Fibroblast of the aortic adventitia (primary cell): ENCODE data around the gene MIER2. TPM values are rescaled to one million over a fixed set of nuclear protein-coding genes. Genes with fewer than 3 reads are reported as not detected.

Experiments
- DNase-seq: peaks from one replicate; pipeline ENCODE4 v3.0.0-alpha.2; 2010; ENCODE audit warnings: low read depth
- H3K4me3 ChIP-seq: 2 replicates; pipeline ENCODE4 v1.5.1; 2011; ENCODE audit warnings: low read depth, mild to moderate bottlenecking, control low read depth, low read length, moderate library complexity
- total RNA-seq: library from RNA; depleted of rRNA; stranded (reverse); fragments of >200 nt; gene quantifications from 2 replicates; pipeline ENCODE4 v1.2.3, GENCODE V29; 2012; ENCODE audit warnings: low replicate concordance
- TF ChIP-seq, protein P1 (sequence below): IDR thresholded peaks from 2 replicates; pipeline ENCODE4 v1.5.1; 2011; ENCODE audit warnings: mild to moderate bottlenecking, low read length, control low read depth, inconsistent platforms; ENCODE audit not compliant: insufficient read depth

The MIER2 gene
- total RNA-seq, 1 donor, result 13.2 TPM

DNA sequence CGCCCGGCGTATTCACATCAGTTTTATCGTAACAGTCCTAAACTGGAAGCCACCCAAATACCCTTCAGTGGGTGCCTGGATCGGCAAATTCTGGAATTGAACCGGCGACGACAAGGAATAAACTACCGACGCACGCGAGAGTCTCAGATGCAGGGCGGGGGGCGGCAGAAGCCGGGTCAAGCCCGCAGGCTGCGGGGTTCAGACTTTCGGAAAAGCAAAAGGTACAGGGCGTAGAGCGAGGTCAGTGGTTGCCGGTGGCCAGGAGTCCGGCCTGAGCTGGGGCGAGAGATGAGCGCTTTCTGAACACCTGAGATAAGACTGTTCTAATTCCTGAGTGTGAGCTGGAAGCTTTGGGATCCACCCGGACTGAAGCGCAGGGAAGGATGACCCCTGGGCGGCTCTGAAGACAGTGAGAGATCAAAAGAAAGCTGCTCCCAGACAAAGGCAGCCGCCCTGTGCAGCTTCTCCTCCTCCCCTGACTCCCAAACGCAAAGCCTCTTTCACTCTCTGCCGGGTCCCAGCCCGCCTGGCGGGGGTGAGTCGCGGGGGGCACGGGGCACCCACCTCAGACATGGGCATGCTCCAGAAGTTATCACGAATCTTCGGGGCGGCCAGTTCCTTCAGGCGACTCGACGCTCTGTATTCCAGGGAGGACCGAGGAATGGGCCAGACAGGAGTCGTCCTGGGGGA is 26.2 kb upstream of the MIER2 start:
- TF ChIP-seq, protein P1, sequence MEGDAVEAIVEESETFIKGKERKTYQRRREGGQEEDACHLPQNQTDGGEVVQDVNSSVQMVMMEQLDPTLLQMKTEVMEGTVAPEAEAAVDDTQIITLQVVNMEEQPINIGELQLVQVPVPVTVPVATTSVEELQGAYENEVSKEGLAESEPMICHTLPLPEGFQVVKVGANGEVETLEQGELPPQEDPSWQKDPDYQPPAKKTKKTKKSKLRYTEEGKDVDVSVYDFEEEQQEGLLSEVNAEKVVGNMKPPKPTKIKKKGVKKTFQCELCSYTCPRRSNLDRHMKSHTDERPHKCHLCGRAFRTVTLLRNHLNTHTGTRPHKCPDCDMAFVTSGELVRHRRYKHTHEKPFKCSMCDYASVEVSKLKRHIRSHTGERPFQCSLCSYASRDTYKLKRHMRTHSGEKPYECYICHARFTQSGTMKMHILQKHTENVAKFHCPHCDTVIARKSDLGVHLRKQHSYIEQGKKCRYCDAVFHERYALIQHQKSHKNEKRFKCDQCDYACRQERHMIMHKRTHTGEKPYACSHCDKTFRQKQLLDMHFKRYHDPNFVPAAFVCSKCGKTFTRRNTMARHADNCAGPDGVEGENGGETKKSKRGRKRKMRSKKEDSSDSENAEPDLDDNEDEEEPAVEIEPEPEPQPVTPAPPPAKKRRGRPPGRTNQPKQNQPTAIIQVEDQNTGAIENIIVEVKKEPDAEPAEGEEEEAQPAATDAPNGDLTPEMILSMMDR, result no peak
- H3K4me3 ChIP-seq, result no peak overlapping the region
- DNase-seq, result no peak

- TF ChIP-seq, protein P1, result no peak
- no peak for DNase-seq
- H3K4me3 ChIP-seq, result no peak overlapping the region
Measured at GRCh38 chr19:369876-370275, 25.3 kb upstream of the MIER2 start.

- no peak for DNase-seq
- H3K4me3 ChIP-seq, result no peak overlapping the region
- TF ChIP-seq, protein P1, result no peak
Measured at GRCh38 chr19:369256-369655, 24.7 kb upstream of the MIER2 start.

GRCh38 chr19:368630-369024 is 24.0 kb upstream of the MIER2 start:
- no peak overlapping the region for H3K4me3 ChIP-seq
- DNase-seq, result no peak
- TF ChIP-seq, protein P1, result no peak

DNA sequence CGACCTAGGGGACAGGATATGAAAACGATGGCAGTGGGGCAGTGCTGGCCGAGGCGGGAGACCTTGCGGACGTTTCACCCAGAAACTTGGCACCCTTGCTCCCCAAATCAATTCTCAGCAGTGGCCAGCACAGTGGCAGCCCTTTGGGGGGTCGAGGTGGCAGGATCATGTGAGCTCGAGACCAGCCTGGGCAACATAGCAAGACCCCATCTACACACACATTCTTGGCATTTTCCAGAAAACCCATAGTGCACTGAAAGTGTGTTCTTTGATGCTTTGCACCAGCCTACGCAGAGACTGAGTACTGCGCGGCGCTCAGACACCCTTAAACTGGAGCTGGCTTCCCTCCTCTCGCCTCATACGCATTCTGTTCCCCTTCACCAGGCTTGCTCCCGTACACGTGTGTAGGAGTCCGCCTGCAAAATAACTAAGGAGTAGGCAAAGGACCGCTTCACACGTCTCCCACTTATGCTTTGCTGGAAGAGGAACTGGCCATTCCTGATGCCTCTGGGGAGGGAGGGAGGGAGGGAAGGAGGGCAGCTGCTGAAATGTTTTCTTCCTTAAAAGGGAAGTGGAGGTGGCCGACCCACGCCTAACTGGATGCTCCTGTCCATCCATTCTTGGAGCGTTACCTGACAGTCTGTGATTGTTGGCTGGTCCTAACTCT is 23.5 kb upstream of the MIER2 start:
- TF ChIP-seq, protein P1, result no peak
- DNase-seq, result no peak

DNA sequence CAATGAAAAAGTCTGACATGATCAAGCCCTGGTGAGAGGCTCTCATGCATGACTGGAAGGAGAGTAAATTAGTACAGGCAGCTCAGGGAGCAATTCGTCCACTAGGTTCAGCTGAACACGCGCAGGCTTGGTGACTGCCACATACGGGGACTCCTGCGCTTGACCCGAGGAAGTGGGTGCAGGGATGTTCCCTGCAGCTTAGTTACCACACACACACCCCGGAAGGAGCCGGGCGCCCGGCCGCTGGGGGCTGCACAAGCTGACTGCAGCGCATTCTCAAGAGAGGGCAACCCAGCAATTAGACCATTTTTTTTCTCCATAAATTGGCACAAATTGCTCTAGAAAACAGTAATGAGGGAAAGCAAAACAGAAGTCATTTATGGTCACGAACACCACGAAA is 23.0 kb upstream of the MIER2 start:
- DNase-seq, result no peak
- no peak overlapping the region for H3K4me3 ChIP-seq
- TF ChIP-seq, protein P1, result no peak

More for the DNA sequence above, 23.5 kb upstream of the MIER2 start:
- H3K4me3 ChIP-seq, result no peak overlapping the region
